ENCODE results near the gene MPZL2.

MPZL2 gene

GRCh38 chr11:118295199-118295598 is 31.1 kb upstream of the MPZL2 start:
- Histone ChIP-seq H3K4me1 (ENCODE audit: insufficient read depth, low read length) (peaks cover 4% of the 10 kb centered on the region; the same call in 1 of the 2 replicates), H3K9ac (ENCODE audit: low read depth, low read length) (no peak overlapping the region), H3K9me3 (ENCODE audit: control insufficient read depth, insufficient read depth, low read length) (no peaks in the 10 kb centered on the region), H3K36me3 (ENCODE audit: insufficient read depth, low read length) (no peaks in the 10 kb centered on the region)

- Histone ChIP-seq H3K9ac (ENCODE audit: low read depth, low read length) (no peak overlapping the region), H3K9me3 (ENCODE audit: control insufficient read depth, insufficient read depth, low read length) (no peaks in the 10 kb centered on the region), H3K36me3 (ENCODE audit: insufficient read depth, low read length) (no peaks in the 10 kb centered on the region), H3K4me1 (ENCODE audit: insufficient read depth, low read length) (peaks cover 4% of the 10 kb centered on the region; the same call in 1 of the 2 replicates)
Measured at GRCh38 chr11:118294053-118294452, 30.0 kb upstream of the MPZL2 start.

- no peak overlapping the region for H3K9ac ChIP-seq (ENCODE audit: low read depth, low read length)
- H3K4me1 ChIP-seq (ENCODE audit: insufficient read depth, low read length) = peaks cover 4% of the 10 kb centered on the region; the same call in 1 of the 2 replicates
- no peaks in the 10 kb centered on the region for H3K36me3 ChIP-seq (ENCODE audit: insufficient read depth, low read length)
- no peaks in the 10 kb centered on the region for H3K9me3 ChIP-seq (ENCODE audit: control insufficient read depth, insufficient read depth, low read length)
Measured at GRCh38 chr11:118291477-118292135, 27.5 kb upstream of the MPZL2 start.

GRCh38 chr11:118290923-118291322 is 26.8 kb upstream of the MPZL2 start:
- Histone ChIP-seq H3K4me1 (ENCODE audit: insufficient read depth, low read length) (peaks cover 4% of the 10 kb centered on the region; the same call in 1 of the 2 replicates), H3K36me3 (ENCODE audit: insufficient read depth, low read length) (no peaks in the 10 kb centered on the region), H3K9me3 (ENCODE audit: control insufficient read depth, insufficient read depth, low read length) (no peaks in the 10 kb centered on the region), H3K9ac (ENCODE audit: low read depth, low read length) (no peak overlapping the region)

GRCh38 chr11:118289401-118289800 is 25.3 kb upstream of the MPZL2 start:
- Histone ChIP-seq H3K4me1 (ENCODE audit: insufficient read depth, low read length) (no peaks in the 10 kb centered on the region), H3K9ac (ENCODE audit: low read depth, low read length) (no peak overlapping the region), H3K9me3 (ENCODE audit: control insufficient read depth, insufficient read depth, low read length) (no peaks in the 10 kb centered on the region), H3K36me3 (ENCODE audit: insufficient read depth, low read length) (no peaks in the 10 kb centered on the region)

- Histone ChIP-seq H3K4me1 (ENCODE audit: insufficient read depth, low read length) (no peaks in the 10 kb centered on the region), H3K9ac (ENCODE audit: low read depth, low read length) (no peak overlapping the region), H3K36me3 (ENCODE audit: insufficient read depth, low read length) (no peaks in the 10 kb centered on the region), H3K9me3 (ENCODE audit: control insufficient read depth, insufficient read depth, low read length) (no peaks in the 10 kb centered on the region)
Measured at GRCh38 chr11:118287006-118287405, 22.9 kb upstream of the MPZL2 start.

GRCh38 chr11:118286545-118286944 is 22.4 kb upstream of the MPZL2 start:
- no peak overlapping the region for H3K9ac ChIP-seq (ENCODE audit: low read depth, low read length)
- no peaks in the 10 kb centered on the region for H3K4me1 ChIP-seq (ENCODE audit: insufficient read depth, low read length)
- no peaks in the 10 kb centered on the region for H3K9me3 ChIP-seq (ENCODE audit: control insufficient read depth, insufficient read depth, low read length)
- no peaks in the 10 kb centered on the region for H3K36me3 ChIP-seq (ENCODE audit: insufficient read depth, low read length)

GRCh38 chr11:118283756-118284350 is 19.8 kb upstream of the MPZL2 start:
- Histone ChIP-seq H3K4me1 (ENCODE audit: insufficient read depth, low read length) (no peaks in the 10 kb centered on the region), H3K36me3 (ENCODE audit: insufficient read depth, low read length) (no peaks in the 10 kb centered on the region), H3K9ac (ENCODE audit: low read depth, low read length) (no peak overlapping the region), H3K9me3 (ENCODE audit: control insufficient read depth, insufficient read depth, low read length) (no peaks in the 10 kb centered on the region)

- Histone ChIP-seq H3K9ac (ENCODE audit: low read depth, low read length) (no peak overlapping the region), H3K9me3 (ENCODE audit: control insufficient read depth, insufficient read depth, low read length) (no peaks in the 10 kb centered on the region), H3K4me1 (ENCODE audit: insufficient read depth, low read length) (no peaks in the 10 kb centered on the region), H3K36me3 (ENCODE audit: insufficient read depth, low read length) (no peaks in the 10 kb centered on the region)
Measured at GRCh38 chr11:118283037-118283636, 19.0 kb upstream of the MPZL2 start.

- Histone ChIP-seq H3K9ac (ENCODE audit: low read depth, low read length) (no peak overlapping the region), H3K36me3 (ENCODE audit: insufficient read depth, low read length) (no peaks in the 10 kb centered on the region), H3K4me1 (ENCODE audit: insufficient read depth, low read length) (0 out of 2 replicates have a peak, but pooled peaks cover under 1% of the 10 kb centered on the region), H3K9me3 (ENCODE audit: control insufficient read depth, insufficient read depth, low read length) (no peaks in the 10 kb centered on the region)
Measured at GRCh38 chr11:118282606-118283005, 18.5 kb upstream of the MPZL2 start.

- H3K36me3 ChIP-seq (ENCODE audit: insufficient read depth, low read length) = no peaks in the 10 kb centered on the region
- H3K9me3 ChIP-seq (ENCODE audit: control insufficient read depth, insufficient read depth, low read length) = no peaks in the 10 kb centered on the region
- H3K9ac ChIP-seq (ENCODE audit: low read depth, low read length) = no peak overlapping the region
- peaks cover 13% of the 10 kb centered on the region for H3K4me1 ChIP-seq (ENCODE audit: insufficient read depth, low read length)
Measured at GRCh38 chr11:118281284-118281683, 17.2 kb upstream of the MPZL2 start.

- no peaks in the 10 kb centered on the region for H3K36me3 ChIP-seq (ENCODE audit: insufficient read depth, low read length)
- H3K9me3 ChIP-seq (ENCODE audit: control insufficient read depth, insufficient read depth, low read length) = no peaks in the 10 kb centered on the region
- H3K4me1 ChIP-seq (ENCODE audit: insufficient read depth, low read length) = peaks cover 15% of the 10 kb centered on the region
- H3K9ac ChIP-seq (ENCODE audit: low read depth, low read length) = no peak overlapping the region
Measured at GRCh38 chr11:118277312-118277711, 13.2 kb upstream of the MPZL2 start.

GRCh38 chr11:118276422-118276821 is 12.3 kb upstream of the MPZL2 start:
- no peak overlapping the region for H3K9ac ChIP-seq (ENCODE audit: low read depth, low read length)
- H3K4me1 ChIP-seq (ENCODE audit: insufficient read depth, low read length) = peaks cover 15% of the 10 kb centered on the region
- H3K36me3 ChIP-seq (ENCODE audit: insufficient read depth, low read length) = no peaks in the 10 kb centered on the region
- no peaks in the 10 kb centered on the region for H3K9me3 ChIP-seq (ENCODE audit: control insufficient read depth, insufficient read depth, low read length)

GRCh38 chr11:118275176-118275575 is 11.1 kb upstream of the MPZL2 start:
- Histone ChIP-seq H3K9me3 (ENCODE audit: control insufficient read depth, insufficient read depth, low read length) (no peaks in the 10 kb centered on the region), H3K36me3 (ENCODE audit: insufficient read depth, low read length) (no peaks in the 10 kb centered on the region), H3K9ac (ENCODE audit: low read depth, low read length) (no peak overlapping the region), H3K4me1 (ENCODE audit: insufficient read depth, low read length) (peaks cover 15% of the 10 kb centered on the region)

- H3K36me3 ChIP-seq (ENCODE audit: insufficient read depth, low read length) = no peaks in the 10 kb centered on the region
- peaks cover 15% of the 10 kb centered on the region for H3K4me1 ChIP-seq (ENCODE audit: insufficient read depth, low read length)
- H3K9me3 ChIP-seq (ENCODE audit: control insufficient read depth, insufficient read depth, low read length) = no peaks in the 10 kb centered on the region
- no peak overlapping the region for H3K9ac ChIP-seq (ENCODE audit: low read depth, low read length)
Measured at GRCh38 chr11:118274186-118274585, 10.1 kb upstream of the MPZL2 start.

Data from ES-I3 (cell line).